ENCODE data around the gene AMDHD2.

Gene AMDHD2

DNA sequence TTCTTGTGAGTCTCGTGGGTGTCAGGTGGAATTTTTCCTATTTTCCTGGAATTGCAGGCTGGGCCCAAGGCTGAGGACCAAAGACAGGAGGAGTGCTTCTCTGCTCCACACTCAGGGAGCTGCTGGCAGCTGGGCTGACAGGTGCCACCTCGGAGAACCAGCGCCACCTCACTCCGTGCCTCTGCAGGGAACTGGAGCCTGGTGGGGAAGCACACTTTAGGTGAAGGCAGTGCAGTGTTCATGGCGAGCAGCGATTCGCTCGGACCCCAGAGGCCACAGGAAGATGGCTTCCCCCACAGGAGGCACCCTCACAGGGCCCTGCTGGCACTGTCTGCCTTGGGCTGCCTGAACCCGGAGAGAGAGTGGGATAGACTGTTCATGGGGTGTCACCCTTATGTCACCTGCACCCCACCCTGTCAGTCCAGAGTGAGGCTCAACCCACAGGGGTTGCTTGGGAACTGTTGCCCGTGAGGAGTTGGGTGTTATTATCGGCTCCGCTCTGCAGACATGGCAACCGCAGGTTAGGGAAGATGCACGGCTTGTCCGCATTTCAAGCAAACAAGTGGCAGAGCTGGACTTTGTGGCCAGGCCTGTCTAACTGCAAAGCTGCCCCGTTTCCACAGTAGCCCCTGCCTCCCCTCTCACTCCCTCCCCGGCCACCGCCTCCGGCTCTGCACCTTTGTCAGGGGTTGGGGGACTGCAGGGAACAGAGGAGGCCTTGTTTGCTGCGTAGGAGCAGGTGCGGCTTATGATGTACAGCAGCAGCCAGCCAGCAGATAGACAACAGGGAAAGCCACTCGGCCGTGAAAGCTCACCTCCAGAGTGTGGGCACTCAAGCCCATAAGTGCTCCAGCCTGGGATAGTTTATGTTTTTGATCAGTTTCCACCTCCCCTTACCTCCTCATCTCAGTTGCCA is 29.7 kb upstream of the AMDHD2 start:
- Histone ChIP-seq H3K4me3 (ENCODE audit: low read depth, low read length) (no peak overlapping the region), H3K4me1 (ENCODE audit: control insufficient read depth, insufficient read depth, low read length) (no peaks in the 10 kb centered on the region; the same call in 1 of the 2 replicates), H3K27ac (ENCODE audit: extremely low read depth, low read depth, low read length) (no peak overlapping the region), H3K9me3 (ENCODE audit: control insufficient read depth, insufficient read depth, low read depth, low read length) (no peaks in the 10 kb centered on the region), H3K36me3 (ENCODE audit: control insufficient read depth in 2 of 2, insufficient read depth in 1 of 2, low read length in 2 of 2) (peaks cover 0 to 8% of the 10 kb centered on the region in 2 experiments; a peak in 2 of 3 replicates)
- ChIA-PET CTCF (interaction anchor here (1.5 kb wide), 1 partner anchor 11 kb away, joined by 5 read pairs; no protein-coding TSS in a partner anchor), POLR2A (no interaction called here)
- TF ChIP-seq, protein P1, sequence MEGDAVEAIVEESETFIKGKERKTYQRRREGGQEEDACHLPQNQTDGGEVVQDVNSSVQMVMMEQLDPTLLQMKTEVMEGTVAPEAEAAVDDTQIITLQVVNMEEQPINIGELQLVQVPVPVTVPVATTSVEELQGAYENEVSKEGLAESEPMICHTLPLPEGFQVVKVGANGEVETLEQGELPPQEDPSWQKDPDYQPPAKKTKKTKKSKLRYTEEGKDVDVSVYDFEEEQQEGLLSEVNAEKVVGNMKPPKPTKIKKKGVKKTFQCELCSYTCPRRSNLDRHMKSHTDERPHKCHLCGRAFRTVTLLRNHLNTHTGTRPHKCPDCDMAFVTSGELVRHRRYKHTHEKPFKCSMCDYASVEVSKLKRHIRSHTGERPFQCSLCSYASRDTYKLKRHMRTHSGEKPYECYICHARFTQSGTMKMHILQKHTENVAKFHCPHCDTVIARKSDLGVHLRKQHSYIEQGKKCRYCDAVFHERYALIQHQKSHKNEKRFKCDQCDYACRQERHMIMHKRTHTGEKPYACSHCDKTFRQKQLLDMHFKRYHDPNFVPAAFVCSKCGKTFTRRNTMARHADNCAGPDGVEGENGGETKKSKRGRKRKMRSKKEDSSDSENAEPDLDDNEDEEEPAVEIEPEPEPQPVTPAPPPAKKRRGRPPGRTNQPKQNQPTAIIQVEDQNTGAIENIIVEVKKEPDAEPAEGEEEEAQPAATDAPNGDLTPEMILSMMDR (tag by site-specific recombination; IDR thresholded peaks at IDR 0.05): no peak
- TF ChIP-seq KLF16 (tag by site-specific recombination; IDR thresholded peaks at IDR 0.05) (no peak), ZNF600 (tag by site-specific recombination; IDR thresholded peaks at IDR 0.05) (peak; percentile 50; the same call in 1 of the 2 replicates), EGR2 (tag by site-specific recombination; IDR thresholded peaks at IDR 0.05; ENCODE audit: low read depth) (peak; percentile 12; the same call in 1 of the 2 replicates)

DNA sequence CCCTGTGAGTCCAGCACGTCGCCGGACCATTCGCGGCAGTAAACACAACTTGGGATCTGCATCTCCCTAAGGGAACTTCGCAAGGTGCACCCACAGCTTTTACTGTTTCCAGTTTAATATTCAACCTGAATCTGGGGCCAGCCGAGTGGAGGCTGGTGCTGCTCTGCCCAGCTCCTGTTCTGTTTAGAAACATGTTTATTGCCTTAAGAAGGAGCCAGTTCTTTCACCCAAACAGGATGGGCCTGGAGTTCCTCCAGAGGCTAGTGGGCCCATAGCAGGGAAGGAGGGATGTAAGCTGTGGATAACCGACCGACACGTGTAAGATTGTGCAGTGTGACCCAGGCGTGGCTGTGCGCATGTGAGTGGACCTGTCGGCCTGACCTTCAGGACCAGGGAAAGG is 27.9 kb upstream of the AMDHD2 start:
- TF ChIP-seq REPIN1 (tag by site-specific recombination; IDR thresholded peaks at IDR 0.05; ENCODE audit: low read depth) (no peak), ZNF777 (tag by site-specific recombination; IDR thresholded peaks at IDR 0.05; ENCODE audit: borderline replicate concordance) (no peak), ZNF660 (tag by site-specific recombination; IDR thresholded peaks at IDR 0.05) (no peak), ZNF132 (tag by site-specific recombination; IDR thresholded peaks at IDR 0.05; ENCODE audit: borderline replicate concordance) (no peak), ZNF621 (tag by site-specific recombination; IDR thresholded peaks at IDR 0.05) (no peak), ZNF350 (tag by site-specific recombination; IDR thresholded peaks at IDR 0.05) (no peak), SP3 (tag by site-specific recombination; IDR thresholded peaks at IDR 0.05) (no peak), ZSCAN30 (tag by site-specific recombination; IDR thresholded peaks at IDR 0.05) (no peak), ZNF16 (tag by site-specific recombination; IDR thresholded peaks at IDR 0.05; ENCODE audit: low read depth) (no peak), ZNF561 (tag by site-specific recombination; IDR thresholded peaks at IDR 0.05; ENCODE audit: borderline replicate concordance) (no peak), ZNF404 (tag by site-specific recombination; IDR thresholded peaks at IDR 0.05) (no peak), OVOL3 (tag by site-specific recombination; IDR thresholded peaks at IDR 0.05) (no peak), ZNF292 (tag by site-specific recombination; IDR thresholded peaks at IDR 0.05; ENCODE audit: borderline replicate concordance, low read depth) (no peak)
- TF ChIP-seq, protein P2, sequence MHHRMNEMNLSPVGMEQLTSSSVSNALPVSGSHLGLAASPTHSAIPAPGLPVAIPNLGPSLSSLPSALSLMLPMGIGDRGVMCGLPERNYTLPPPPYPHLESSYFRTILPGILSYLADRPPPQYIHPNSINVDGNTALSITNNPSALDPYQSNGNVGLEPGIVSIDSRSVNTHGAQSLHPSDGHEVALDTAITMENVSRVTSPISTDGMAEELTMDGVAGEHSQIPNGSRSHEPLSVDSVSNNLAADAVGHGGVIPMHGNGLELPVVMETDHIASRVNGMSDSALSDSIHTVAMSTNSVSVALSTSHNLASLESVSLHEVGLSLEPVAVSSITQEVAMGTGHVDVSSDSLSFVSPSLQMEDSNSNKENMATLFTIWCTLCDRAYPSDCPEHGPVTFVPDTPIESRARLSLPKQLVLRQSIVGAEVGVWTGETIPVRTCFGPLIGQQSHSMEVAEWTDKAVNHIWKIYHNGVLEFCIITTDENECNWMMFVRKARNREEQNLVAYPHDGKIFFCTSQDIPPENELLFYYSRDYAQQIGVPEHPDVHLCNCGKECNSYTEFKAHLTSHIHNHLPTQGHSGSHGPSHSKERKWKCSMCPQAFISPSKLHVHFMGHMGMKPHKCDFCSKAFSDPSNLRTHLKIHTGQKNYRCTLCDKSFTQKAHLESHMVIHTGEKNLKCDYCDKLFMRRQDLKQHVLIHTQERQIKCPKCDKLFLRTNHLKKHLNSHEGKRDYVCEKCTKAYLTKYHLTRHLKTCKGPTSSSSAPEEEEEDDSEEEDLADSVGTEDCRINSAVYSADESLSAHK (tag by site-specific recombination; IDR thresholded peaks at IDR 0.05): no peak
- TF ChIP-seq, protein P3, sequence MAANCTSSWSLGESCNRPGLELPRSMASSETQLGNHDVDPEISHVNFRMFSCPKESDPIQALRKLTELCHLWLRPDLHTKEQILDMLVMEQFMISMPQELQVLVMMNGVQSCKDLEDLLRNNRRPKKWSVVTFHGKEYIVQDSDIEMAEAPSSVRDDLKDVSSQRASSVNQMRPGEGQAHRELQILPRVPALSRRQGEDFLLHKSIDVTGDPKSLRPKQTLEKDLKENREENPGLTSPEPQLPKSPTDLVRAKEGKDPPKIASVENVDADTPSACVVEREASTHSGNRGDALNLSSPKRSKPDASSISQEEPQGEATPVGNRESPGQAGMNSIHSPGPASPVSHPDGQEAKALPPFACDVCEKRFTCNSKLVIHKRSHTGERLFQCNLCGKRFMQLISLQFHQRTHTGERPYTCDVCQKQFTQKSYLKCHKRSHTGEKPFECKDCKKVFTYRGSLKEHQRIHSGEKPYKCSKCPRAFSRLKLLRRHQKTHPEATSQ (tag by site-specific recombination; IDR thresholded peaks at IDR 0.05): no peak
- TF ChIP-seq, protein P4, sequence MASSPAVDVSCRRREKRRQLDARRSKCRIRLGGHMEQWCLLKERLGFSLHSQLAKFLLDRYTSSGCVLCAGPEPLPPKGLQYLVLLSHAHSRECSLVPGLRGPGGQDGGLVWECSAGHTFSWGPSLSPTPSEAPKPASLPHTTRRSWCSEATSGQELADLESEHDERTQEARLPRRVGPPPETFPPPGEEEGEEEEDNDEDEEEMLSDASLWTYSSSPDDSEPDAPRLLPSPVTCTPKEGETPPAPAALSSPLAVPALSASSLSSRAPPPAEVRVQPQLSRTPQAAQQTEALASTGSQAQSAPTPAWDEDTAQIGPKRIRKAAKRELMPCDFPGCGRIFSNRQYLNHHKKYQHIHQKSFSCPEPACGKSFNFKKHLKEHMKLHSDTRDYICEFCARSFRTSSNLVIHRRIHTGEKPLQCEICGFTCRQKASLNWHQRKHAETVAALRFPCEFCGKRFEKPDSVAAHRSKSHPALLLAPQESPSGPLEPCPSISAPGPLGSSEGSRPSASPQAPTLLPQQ (tag by site-specific recombination; IDR thresholded peaks at IDR 0.05): no peak
- TF ChIP-seq, protein P5, sequence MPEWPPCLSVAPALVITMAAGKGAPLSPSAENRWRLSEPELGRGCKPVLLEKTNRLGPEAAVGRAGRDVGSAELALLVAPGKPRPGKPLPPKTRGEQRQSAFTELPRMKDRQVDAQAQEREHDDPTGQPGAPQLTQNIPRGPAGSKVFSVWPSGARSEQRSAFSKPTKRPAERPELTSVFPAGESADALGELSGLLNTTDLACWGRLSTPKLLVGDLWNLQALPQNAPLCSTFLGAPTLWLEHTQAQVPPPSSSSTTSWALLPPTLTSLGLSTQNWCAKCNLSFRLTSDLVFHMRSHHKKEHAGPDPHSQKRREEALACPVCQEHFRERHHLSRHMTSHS (tag by site-specific recombination; IDR thresholded peaks at IDR 0.05): no peak
- CTCF ChIA-PET: interaction anchor here (1.2 to 1.5 kb wide), 2 partner anchors 9 kb away, joined by 3 to 5 read pairs; no protein-coding TSS in a partner anchor
- H3K36me3 ChIP-seq (ENCODE audit: control insufficient read depth in 2 of 2, insufficient read depth in 1 of 2, low read length in 2 of 2): peaks cover 0 to 21% of the 10 kb centered on the region in 2 experiments; a peak in 2 of 3 replicates

More for the DNA sequence above, 27.9 kb upstream of the AMDHD2 start:
- Histone ChIP-seq H3K4me1 (ENCODE audit: control insufficient read depth, insufficient read depth, low read length) (no peaks in the 10 kb centered on the region), H3K4me3 (ENCODE audit: low read depth, low read length) (no peak overlapping the region), H3K9me3 (ENCODE audit: control insufficient read depth, insufficient read depth, low read depth, low read length) (no peaks in the 10 kb centered on the region), H3K27ac (ENCODE audit: extremely low read depth, low read depth, low read length) (no peak overlapping the region)
- POLR2A ChIA-PET: interaction anchor here (1.1 kb wide), 1 partner anchor 42 kb away, joined by 3 read pairs; no protein-coding TSS in a partner anchor
